Measurements from ENCODE around the gene TFDP1. TPM values are rescaled to one million over a fixed set of nuclear protein-coding genes. Genes with fewer than 3 reads are reported as not detected.

TFDP1 gene
- total and polyA plus RNA-seq, 2 donors (not counting 1 experiment from before 2014, with no cell fraction given): 44.8 to 115 TPM

DNA sequence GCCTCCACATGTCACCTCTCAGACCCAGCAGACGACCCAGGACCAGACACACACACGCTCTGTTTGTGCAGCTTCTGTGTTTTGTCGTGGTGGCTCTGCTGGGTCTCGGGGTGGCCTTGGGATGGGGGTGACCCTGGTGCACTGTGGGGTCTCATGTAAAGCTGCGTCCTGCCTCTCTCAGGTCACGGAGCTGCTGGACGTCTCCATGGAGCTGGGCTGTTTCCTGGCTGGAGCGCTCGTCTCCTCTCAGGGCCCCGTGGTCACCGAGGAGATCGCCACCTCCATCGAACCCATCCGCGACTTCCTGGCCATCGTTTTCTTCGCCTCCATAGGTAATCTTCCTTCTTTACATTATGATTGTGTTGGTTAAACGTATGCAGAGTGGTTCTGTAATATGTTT, 45.4 kb upstream of the TFDP1 start:
- no peak overlapping the region for H2AFZ ChIP-seq (ENCODE audit: low read length)
- H3K4me1 ChIP-seq (ENCODE audit: control insufficient read depth, extremely low read depth, insufficient read depth, low read length): no peaks in the 10 kb centered on the region
- H3K27ac ChIP-seq (ENCODE audit: insufficient read depth, low read length): no peak overlapping the region
- no peak for DNase-seq (ENCODE audit: low read depth in 2 of 2)
- H3K4me3 ChIP-seq (replicated peaks in 1 of 4; ENCODE audit: control extremely low read depth in 1 of 4, insufficient read depth in 1 of 4, low read depth in 3 of 4, low read length in 4 of 4): no peak overlapping the region
- no peak overlapping the region for H3K4me2 ChIP-seq (ENCODE audit: extremely low read depth, insufficient read depth, low read length)
- peaks cover 24% of the 10 kb centered on the region for H3K79me2 ChIP-seq (ENCODE audit: control insufficient read depth, insufficient read depth, low read length)
- TF ChIP-seq EZH2 (IDR thresholded peaks at IDR 0.05; ENCODE audit: low read length, missing control alignments) (no peak), CTCF (conservative IDR thresholded peaks at IDR 0.05 in 1 of 2, IDR thresholded peaks at IDR 0.05 in 1 of 2; ENCODE audit: low read depth in 1 of 2, low read length in 2 of 2) (no peak)
- H3K27me3 ChIP-seq (ENCODE audit: control insufficient read depth, insufficient read depth, low read length): no peaks in the 10 kb centered on the region
- H3K9ac ChIP-seq (ENCODE audit: insufficient read depth, low read length): no peak overlapping the region
- no peaks in the 10 kb centered on the region for H4K20me1 ChIP-seq (ENCODE audit: control insufficient read depth, extremely low read depth, insufficient read depth, low read length)
- H3K36me3 ChIP-seq (ENCODE audit: control insufficient read depth, insufficient read depth, low read length): peaks cover 21% of the 10 kb centered on the region
- H3K9me3 ChIP-seq (ENCODE audit: control insufficient read depth, insufficient read depth, low read depth, low read length): no peaks in the 10 kb centered on the region

GRCh38 chr13:113539822-113540221, 44.7 kb upstream of the TFDP1 start:
- no peak for DNase-seq (ENCODE audit: low read depth in 2 of 2)
- H3K4me2 ChIP-seq (ENCODE audit: extremely low read depth, insufficient read depth, low read length): no peak overlapping the region
- no peak overlapping the region for H3K9ac ChIP-seq (ENCODE audit: insufficient read depth, low read length)

GRCh38 chr13:113540523-113540922, 44.0 kb upstream of the TFDP1 start:
- Histone ChIP-seq H3K9ac (ENCODE audit: insufficient read depth, low read length) (no peak overlapping the region), H2AFZ (ENCODE audit: low read length) (no peak overlapping the region), H3K36me3 (ENCODE audit: control insufficient read depth, insufficient read depth, low read length) (peaks cover 26% of the 10 kb centered on the region), H4K20me1 (ENCODE audit: control insufficient read depth, extremely low read depth, insufficient read depth, low read length) (no peaks in the 10 kb centered on the region), H3K79me2 (ENCODE audit: control insufficient read depth, insufficient read depth, low read length) (peaks cover 38% of the 10 kb centered on the region), H3K4me3 (replicated peaks in 1 of 4; ENCODE audit: control extremely low read depth in 1 of 4, insufficient read depth in 1 of 4, low read depth in 3 of 4, low read length in 4 of 4) (no peak overlapping the region), H3K9me3 (ENCODE audit: control insufficient read depth, insufficient read depth, low read depth, low read length) (no peaks in the 10 kb centered on the region), H3K27ac (ENCODE audit: insufficient read depth, low read length) (no peak overlapping the region), H3K4me2 (ENCODE audit: extremely low read depth, insufficient read depth, low read length) (no peak overlapping the region), H3K27me3 (ENCODE audit: control insufficient read depth, insufficient read depth, low read length) (no peaks in the 10 kb centered on the region), H3K4me1 (ENCODE audit: control insufficient read depth, extremely low read depth, insufficient read depth, low read length) (peaks cover 2% of the 10 kb centered on the region)
- no peak for TF ChIP-seq CTCF (conservative IDR thresholded peaks at IDR 0.05 in 1 of 2, IDR thresholded peaks at IDR 0.05 in 1 of 2; ENCODE audit: low read depth in 1 of 2, low read length in 2 of 2)
- TF ChIP-seq EZH2 (IDR thresholded peaks at IDR 0.05; ENCODE audit: low read length, missing control alignments): no peak
- no peak for DNase-seq (ENCODE audit: low read depth in 2 of 2)

More at GRCh38 chr13:113539822-113540221, 44.7 kb upstream of the TFDP1 start:
- Histone ChIP-seq H3K27ac (ENCODE audit: insufficient read depth, low read length) (no peak overlapping the region), H4K20me1 (ENCODE audit: control insufficient read depth, extremely low read depth, insufficient read depth, low read length) (no peaks in the 10 kb centered on the region), H3K36me3 (ENCODE audit: control insufficient read depth, insufficient read depth, low read length) (peaks cover 25% of the 10 kb centered on the region), H2AFZ (ENCODE audit: low read length) (no peak overlapping the region), H3K79me2 (ENCODE audit: control insufficient read depth, insufficient read depth, low read length) (peaks cover 31% of the 10 kb centered on the region), H3K4me3 (replicated peaks in 1 of 4; ENCODE audit: control extremely low read depth in 1 of 4, insufficient read depth in 1 of 4, low read depth in 3 of 4, low read length in 4 of 4) (no peak overlapping the region), H3K4me1 (ENCODE audit: control insufficient read depth, extremely low read depth, insufficient read depth, low read length) (no peaks in the 10 kb centered on the region), H3K9me3 (ENCODE audit: control insufficient read depth, insufficient read depth, low read depth, low read length) (no peaks in the 10 kb centered on the region), H3K27me3 (ENCODE audit: control insufficient read depth, insufficient read depth, low read length) (no peaks in the 10 kb centered on the region)
- TF ChIP-seq EZH2 (IDR thresholded peaks at IDR 0.05; ENCODE audit: low read length, missing control alignments): no peak
- no peak for TF ChIP-seq CTCF (conservative IDR thresholded peaks at IDR 0.05 in 1 of 2, IDR thresholded peaks at IDR 0.05 in 1 of 2; ENCODE audit: low read depth in 1 of 2, low read length in 2 of 2)

Measured in fibroblast of lung (primary cell).